CD4-positive, alpha-beta T cell treated with Interleukin-17A for 4 hours (primary cell): ENCODE measurements around the gene PRKCZ.
"Not testable (repeated sequence)": the region's sequence is repeated elsewhere in the genome, so short reads cannot be mapped to it uniquely, and the experiment has no call there.

ENCODE experiments used
- DNase-seq: peaks from one replicate; pipeline ENCODE4 v3.0.0-alpha.2; 2020; ENCODE audit warnings: mixed read lengths

The PRKCZ gene

GRCh38 chr1:2121794-2122193 lies 71.6 kb downstream of the PRKCZ start:
- DNase-seq: not testable (repeated sequence)

- no peak for DNase-seq
Measured at GRCh38 chr1:2124446-2125198, 74.4 kb downstream of the PRKCZ start.

- DNase-seq: no peak
Measured at GRCh38 chr1:2125350-2126211, 75.4 kb downstream of the PRKCZ start.

- DNase-seq: peak; percentile 34
Measured at GRCh38 chr1:2126331-2127186, 76.3 kb downstream of the PRKCZ start.

- DNase-seq: no peak
Measured at GRCh38 chr1:2127187-2128145, 77.3 kb downstream of the PRKCZ start.

GRCh38 chr1:2128189-2128901 lies 78.1 kb downstream of the PRKCZ start:
- DNase-seq: no peak

GRCh38 chr1:2129256-2129943 lies 79.2 kb downstream of the PRKCZ start:
- DNase-seq: no peak

- DNase-seq: no peak
Measured at GRCh38 chr1:2130156-2130555, 79.9 kb downstream of the PRKCZ start.

GRCh38 chr1:2130871-2131289 lies 80.7 kb downstream of the PRKCZ start:
- no peak for DNase-seq

- peak; percentile 50 for DNase-seq
Measured at GRCh38 chr1:2132222-2133038, 82.2 kb downstream of the PRKCZ start.

- DNase-seq: peak; percentile 98
Measured at GRCh38 chr1:2133039-2133878, 83.0 kb downstream of the PRKCZ start.

- DNase-seq: no peak
Measured at GRCh38 chr1:2133879-2134215, 83.6 kb downstream of the PRKCZ start.

- DNase-seq: no peak
Measured at GRCh38 chr1:2134266-2134620, 84.0 kb downstream of the PRKCZ start.

GRCh38 chr1:2134621-2135307 lies 84.6 kb downstream of the PRKCZ start:
- DNase-seq: no peak

GRCh38 chr1:2135441-2135841 lies 85.2 kb downstream of the PRKCZ start:
- DNase-seq: no peak

GRCh38 chr1:2135941-2136340 lies 85.7 kb downstream of the PRKCZ start:
- no peak for DNase-seq

GRCh38 chr1:2136386-2137235 lies 86.4 kb downstream of the PRKCZ start:
- no peak for DNase-seq
